Measurements from ENCODE around the gene TOP2B. TPM values are rescaled to one million over a fixed set of nuclear protein-coding genes. Genes with fewer than 3 reads are reported as not detected.

The TOP2B gene
- total and polyA plus RNA-seq, 7 donors: 39.3 to 84.8 (median 66.2) TPM

- Histone ChIP-seq H3K36me3 (ENCODE audit: insufficient read depth in 1 of 2, low read depth in 1 of 2) (peaks cover 0 to 7% of the 10 kb centered on the region in 2 donors), H3K4me3 (no peak overlapping the region), H3K27ac (no peak overlapping the region), H3K27me3 (ENCODE audit: insufficient read depth in 3 of 3, low read length in 2 of 3) (no peaks in the 10 kb centered on the region), H3K4me1 (no peaks in the 10 kb centered on the region), H3K9me3 (no peaks in the 10 kb centered on the region)
- 84 to 88% (median 87%) methylated on average over 1 of the region's 1 CpG for WGBS, 3 donors
- ATAC-seq: no peak
- no peak for DNase-seq
- no peak for TF ChIP-seq CTCF (IDR thresholded peaks at IDR 0.05)
- intact Hi-C loops (cut with DNase I): loop anchor here in 1 of 2 donors (10.0 kb wide), 1 partner anchor 552 kb away; no protein-coding TSS in a partner anchor
Observed at GRCh38 chr3:25587094-25587493, 77.6 kb downstream of the TOP2B start.

GRCh38 chr3:25586553-25586952 is 78.2 kb downstream of the TOP2B start:
- no peak for TF ChIP-seq CTCF (IDR thresholded peaks at IDR 0.05)
- no peaks in the 10 kb centered on the region for H3K27me3 ChIP-seq (ENCODE audit: insufficient read depth in 3 of 3, low read length in 2 of 3)
- no peaks in the 10 kb centered on the region for H3K4me1 ChIP-seq
- no peak for DNase-seq
- no peak overlapping the region for H3K27ac ChIP-seq
- ATAC-seq: no peak
- no peak overlapping the region for H3K4me3 ChIP-seq
- intact Hi-C loops (cut with DNase I): loop anchor here in 1 of 2 donors (10.0 kb wide), 1 partner anchor 552 kb away; no protein-coding TSS in a partner anchor
- H3K9me3 ChIP-seq: no peaks in the 10 kb centered on the region
- H3K36me3 ChIP-seq (ENCODE audit: insufficient read depth in 1 of 2, low read depth in 1 of 2): peaks cover 0 to 7% of the 10 kb centered on the region in 2 donors
- 82 to 93% (median 93%) methylated on average over 11 of the region's 11 CpGs for WGBS, 3 donors

GRCh38 chr3:25586167-25586505 is 78.6 kb downstream of the TOP2B start:
- H3K4me3 ChIP-seq: no peak overlapping the region
- H3K27ac ChIP-seq: no peak overlapping the region
- intact Hi-C loops (cut with DNase I): loop anchor here in 1 of 2 donors (10.0 kb wide), 1 partner anchor 551 kb away; no protein-coding TSS in a partner anchor
- 90 to 92% (median 91%) methylated on average over 6 of the region's 6 CpGs for WGBS, 3 donors
- no peaks in the 10 kb centered on the region for H3K27me3 ChIP-seq (ENCODE audit: insufficient read depth in 3 of 3, low read length in 2 of 3)
- DNase-seq (no peak), ATAC-seq (no peak)
- no peaks in the 10 kb centered on the region for H3K9me3 ChIP-seq
- peaks cover 0 to 7% of the 10 kb centered on the region in 2 donors for H3K36me3 ChIP-seq (ENCODE audit: insufficient read depth in 1 of 2, low read depth in 1 of 2)
- H3K4me1 ChIP-seq: no peaks in the 10 kb centered on the region
- TF ChIP-seq CTCF (IDR thresholded peaks at IDR 0.05): no peak

GRCh38 chr3:25585361-25586166 is 79.1 kb downstream of the TOP2B start:
- H3K27me3 ChIP-seq (ENCODE audit: insufficient read depth in 3 of 3, low read length in 2 of 3): no peaks in the 10 kb centered on the region
- WGBS, 3 donors: 84 to 90% (median 90%) methylated on average over 14 of the region's 14 CpGs
- intact Hi-C loops (cut with DNase I): loop anchor here in 1 of 2 donors (10.0 kb wide), 1 partner anchor 551 kb away; no protein-coding TSS in a partner anchor
- H3K27ac ChIP-seq: no peak overlapping the region
- no peak for TF ChIP-seq CTCF (IDR thresholded peaks at IDR 0.05)
- H3K36me3 ChIP-seq (ENCODE audit: insufficient read depth in 1 of 2, low read depth in 1 of 2): peaks cover 0 to 7% of the 10 kb centered on the region in 2 donors
- no peaks in the 10 kb centered on the region for H3K4me1 ChIP-seq
- ATAC-seq: no peak
- H3K9me3 ChIP-seq: no peaks in the 10 kb centered on the region
- no peak for DNase-seq
- H3K4me3 ChIP-seq: no peak overlapping the region

Measured in psoas muscle (tissue), 8 donors.